Osteoblast (primary cell): Measurements from ENCODE around the gene GLRX5. TPM values are rescaled to one million over a fixed set of nuclear protein-coding genes. Genes with fewer than 3 reads are reported as not detected.

ENCODE experiments used
- DNase-seq: peaks from one replicate; pipeline ENCODE4 v3.0.0; 2011; ENCODE audit warnings: low spot score, mixed read lengths; ENCODE audit not compliant: insufficient read length; ENCODE audit errors: missing footprints
- H2AFZ ChIP-seq: 2 replicates; pipeline ENCODE4 v1.6.0; 2011; ENCODE audit warnings: mild to moderate bottlenecking, low read length
- H3K27ac ChIP-seq: 2 replicates; pipeline ENCODE4 v1.5.1; 2011; ENCODE audit warnings: mild to moderate bottlenecking, low read depth, low read length, moderate library complexity
- H3K27me3 ChIP-seq: 2 replicates; pipeline ENCODE4 v1.6.0; 2012; ENCODE audit warnings: mild to moderate bottlenecking, control low read depth, inconsistent platforms, low read length, moderate library complexity; ENCODE audit not compliant: insufficient read depth
- H3K36me3 ChIP-seq: 2 replicates; pipeline ENCODE4 v1.5.1; 2011; ENCODE audit warnings: mild to moderate bottlenecking, low read length, control low read depth, moderate library complexity; ENCODE audit not compliant: insufficient read depth
- H3K4me1 ChIP-seq: 2 replicates; pipeline ENCODE4 v1.5.1; 2011; ENCODE audit warnings: mild to moderate bottlenecking, low read length, control low read depth, moderate library complexity; ENCODE audit not compliant: insufficient read depth
- H3K4me2 ChIP-seq: 2 replicates; pipeline ENCODE4 v1.6.0; 2011; ENCODE audit warnings: mild to moderate bottlenecking, low read length; ENCODE audit not compliant: insufficient read depth
- H3K4me3 ChIP-seq: fragments of 200-600 bp; sonication (generic); 3 replicates; pipeline ENCODE4 v1.5.1; 2012; ENCODE audit warnings: mild to moderate bottlenecking, low read length, inconsistent platforms; ENCODE audit not compliant: insufficient read depth
- H3K79me2 ChIP-seq: 2 replicates; pipeline ENCODE4 v1.6.0; 2012; ENCODE audit warnings: mild to moderate bottlenecking, low read length, control low read depth, inconsistent platforms; ENCODE audit not compliant: insufficient read depth
- H3K9me3 ChIP-seq: 2 replicates; pipeline ENCODE4 v1.5.1; 2011; ENCODE audit warnings: low read depth, low read length, control low read depth
- H4K20me1 ChIP-seq: 2 replicates; pipeline ENCODE4 v1.6.0; 2012; ENCODE audit warnings: mild to moderate bottlenecking, low read length, control low read depth; ENCODE audit not compliant: insufficient read depth
- total RNA-seq: library from RNA; depleted of rRNA; stranded (reverse); fragments of >200 nt; gene quantifications from 2 replicates; pipeline ENCODE4 v1.2.3, GENCODE V29; 2012
- TF ChIP-seq, protein P1 (sequence below): IDR thresholded peaks from 2 replicates; pipeline ENCODE4 v1.5.1; 2011; ENCODE audit warnings: mild to moderate bottlenecking, low read depth, low read length, moderate library complexity; ENCODE audit errors: extremely low read depth

GLRX5 gene
- total RNA-seq, 1 donor, result 19.9 TPM

DNA sequence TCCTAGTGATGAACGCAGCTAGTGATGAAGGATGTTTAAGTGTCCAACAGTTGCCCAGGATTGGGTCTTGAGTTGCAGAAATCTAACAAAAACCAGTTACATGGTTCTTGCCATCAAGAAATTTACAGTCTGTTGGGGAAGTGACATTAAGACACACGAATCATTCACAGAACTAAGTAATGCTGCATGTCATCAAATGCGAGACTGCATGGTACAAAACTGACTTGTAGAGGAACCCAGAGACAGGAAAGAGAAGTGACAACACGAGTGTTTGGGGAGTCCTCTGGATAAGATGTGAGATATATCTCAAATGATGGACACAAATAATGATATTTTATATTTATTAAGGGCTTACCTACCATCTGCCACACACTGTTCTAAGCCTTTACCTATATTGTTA, 12.3 kb upstream of the GLRX5 start:
- no peak for DNase-seq
- Histone ChIP-seq H3K36me3 (no peaks in the 10 kb centered on the region), H3K4me1 (peaks cover 72% of the 10 kb centered on the region), H3K4me2 (no peak overlapping the region), H3K79me2 (peaks cover 5% of the 10 kb centered on the region), H4K20me1 (no peaks in the 10 kb centered on the region), H3K9me3 (no peaks in the 10 kb centered on the region), H3K4me3 (no peak overlapping the region), H3K27me3 (no peaks in the 10 kb centered on the region), H2AFZ (no peak overlapping the region), H3K27ac (peak overlapping the region; percentile 89)
- TF ChIP-seq, protein P1, sequence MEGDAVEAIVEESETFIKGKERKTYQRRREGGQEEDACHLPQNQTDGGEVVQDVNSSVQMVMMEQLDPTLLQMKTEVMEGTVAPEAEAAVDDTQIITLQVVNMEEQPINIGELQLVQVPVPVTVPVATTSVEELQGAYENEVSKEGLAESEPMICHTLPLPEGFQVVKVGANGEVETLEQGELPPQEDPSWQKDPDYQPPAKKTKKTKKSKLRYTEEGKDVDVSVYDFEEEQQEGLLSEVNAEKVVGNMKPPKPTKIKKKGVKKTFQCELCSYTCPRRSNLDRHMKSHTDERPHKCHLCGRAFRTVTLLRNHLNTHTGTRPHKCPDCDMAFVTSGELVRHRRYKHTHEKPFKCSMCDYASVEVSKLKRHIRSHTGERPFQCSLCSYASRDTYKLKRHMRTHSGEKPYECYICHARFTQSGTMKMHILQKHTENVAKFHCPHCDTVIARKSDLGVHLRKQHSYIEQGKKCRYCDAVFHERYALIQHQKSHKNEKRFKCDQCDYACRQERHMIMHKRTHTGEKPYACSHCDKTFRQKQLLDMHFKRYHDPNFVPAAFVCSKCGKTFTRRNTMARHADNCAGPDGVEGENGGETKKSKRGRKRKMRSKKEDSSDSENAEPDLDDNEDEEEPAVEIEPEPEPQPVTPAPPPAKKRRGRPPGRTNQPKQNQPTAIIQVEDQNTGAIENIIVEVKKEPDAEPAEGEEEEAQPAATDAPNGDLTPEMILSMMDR, result no peak

DNA sequence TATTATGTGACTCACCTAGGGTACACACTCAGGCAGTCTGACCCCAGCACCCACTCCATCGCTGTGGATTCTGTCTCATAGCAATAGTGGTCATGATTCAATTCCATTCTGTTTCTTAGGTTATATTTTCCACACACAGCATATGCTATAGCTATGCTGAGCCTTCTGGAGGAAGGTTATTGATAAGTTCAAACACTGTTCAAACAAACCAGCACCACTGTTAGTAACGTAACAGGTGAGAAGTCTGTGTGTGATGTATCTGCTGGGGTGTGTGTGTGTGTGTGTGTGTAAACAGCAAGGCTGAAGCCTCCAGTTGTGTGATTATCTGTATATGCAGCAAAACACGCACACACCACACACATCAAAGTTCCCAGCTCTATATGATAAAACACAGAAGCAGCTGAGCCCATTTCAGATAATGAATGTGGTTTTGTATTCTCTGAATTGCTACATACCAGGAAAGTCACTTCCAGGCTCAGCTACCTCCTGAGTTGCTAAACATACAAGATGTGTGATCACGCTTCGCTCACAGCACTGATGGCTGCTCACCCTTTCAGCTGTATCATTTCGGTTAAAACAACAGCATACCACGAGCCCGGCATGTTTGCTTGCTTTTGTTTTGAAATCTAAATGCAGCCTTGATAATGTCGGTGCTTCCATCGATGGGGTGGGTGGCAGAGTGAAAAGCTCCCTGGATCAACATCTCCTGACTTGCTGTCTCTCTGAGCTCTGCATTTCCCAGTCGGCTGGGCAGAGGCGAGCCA, 11.6 kb upstream of the GLRX5 start:
- H3K4me1 ChIP-seq, result peaks cover 69% of the 10 kb centered on the region
- TF ChIP-seq, protein P1, result no peak
- H2AFZ ChIP-seq, result peak overlapping the region; percentile 65
- no peaks in the 10 kb centered on the region for H3K9me3 ChIP-seq
- DNase-seq, result no peak
- H3K27me3 ChIP-seq, result no peaks in the 10 kb centered on the region
- H3K27ac ChIP-seq, result peak overlapping the region; percentile 89
- H3K79me2 ChIP-seq, result peaks cover 5% of the 10 kb centered on the region
- H4K20me1 ChIP-seq, result no peaks in the 10 kb centered on the region
- H3K36me3 ChIP-seq, result no peaks in the 10 kb centered on the region
- peak overlapping the region; percentile 53 for H3K4me3 ChIP-seq
- peak overlapping the region; percentile 79 for H3K4me2 ChIP-seq

DNA sequence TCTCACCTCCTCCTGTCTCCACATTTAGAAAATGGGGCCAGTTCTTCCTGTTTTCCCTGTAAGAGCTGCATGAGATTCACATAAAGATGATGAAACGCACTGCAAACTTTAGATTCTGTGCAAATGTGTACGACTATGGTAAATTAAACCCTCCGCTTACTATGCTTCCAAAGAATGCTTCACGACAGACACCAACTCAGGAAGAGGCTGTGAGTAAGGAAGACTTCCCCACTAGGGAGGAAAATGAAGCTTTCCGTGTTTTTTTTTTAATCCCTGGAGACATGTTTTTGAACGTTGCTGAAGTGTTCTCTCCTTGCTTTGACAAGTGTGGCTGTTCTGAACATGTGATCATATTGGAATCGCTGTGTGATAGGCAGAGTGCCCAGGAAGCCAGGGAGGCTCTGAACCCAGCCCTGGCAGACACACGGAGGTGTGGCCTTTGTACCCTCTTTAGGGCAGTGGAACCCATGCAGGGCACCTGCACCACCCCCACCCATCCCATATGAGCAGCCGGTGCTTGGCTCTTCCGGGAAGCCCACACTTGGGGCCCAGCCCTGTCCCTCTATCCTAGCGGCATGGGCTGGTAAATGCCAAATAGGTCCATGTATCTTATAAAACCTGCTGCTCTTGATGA, 10.9 kb upstream of the GLRX5 start:
- H3K4me3 ChIP-seq, result peak overlapping the region; percentile 53
- no peaks in the 10 kb centered on the region for H3K27me3 ChIP-seq
- H2AFZ ChIP-seq, result peak overlapping the region; percentile 65
- H3K79me2 ChIP-seq, result peaks cover 6% of the 10 kb centered on the region
- peak overlapping the region; percentile 89 for H3K27ac ChIP-seq
- H3K4me1 ChIP-seq, result peaks cover 64% of the 10 kb centered on the region
- no peak for DNase-seq
- H3K4me2 ChIP-seq, result peak overlapping the region; percentile 79
- no peaks in the 10 kb centered on the region for H3K36me3 ChIP-seq
- H3K9me3 ChIP-seq, result no peaks in the 10 kb centered on the region
- no peaks in the 10 kb centered on the region for H4K20me1 ChIP-seq
- TF ChIP-seq, protein P1, result no peak
